Endothelial cell of umbilical vein (primary cell): ENCODE data around the gene ATP1B2. TPM values are rescaled to one million over a fixed set of nuclear protein-coding genes. Genes with fewer than 3 reads are reported as not detected.

Source experiments
- BruUV-seq: library from RNA; stranded (reverse); fragments of 400-500 nt; replicated peaks from 2 replicates; lab custom pipeline; 2021; lab: Mats Ljungman, UMichigan
- CTCF ChIA-PET: fragments of 300-600, 350-600 bp; sonication (Branson Sonifier 250); formaldehyde crosslinking; loops from one replicate; lab custom pipeline; 2021; ENCODE audit warnings: antibody characterized with exemption, inconsistent platforms; lab: Charles Lee
- POLR2A ChIA-PET: fragments of 300-600, 350-600 bp; sonication (Branson Sonifier 250); formaldehyde crosslinking; loops from one replicate; lab custom pipeline; 2021; ENCODE audit warnings: antibody characterized with exemption, inconsistent platforms; lab: Charles Lee
- DNase-seq: peaks from one replicate; pipeline ENCODE4 v3.0.0-alpha.2; 2011; ENCODE audit warnings: low read depth, low spot score
- FAIRE-seq: peaks from 2 replicates; lab custom pipeline; 2011; peaks lifted over from hg19 to GRCh38; lab: Jason Lieb, UNC
- H2AFZ ChIP-seq: 2 replicates; pipeline ENCODE4 v1.6.0; 2012; ENCODE audit warnings: low read depth, low read length, control low read depth, inconsistent platforms
- H3K27ac ChIP-seq: 2 replicates; pipeline ENCODE4 v1.5.1; 2011; ENCODE audit warnings: low read depth, mild to moderate bottlenecking, control low read depth, low read length, moderate library complexity; ENCODE audit not compliant: insufficient read depth
- H3K27me3 ChIP-seq, 2 experiments: 2 replicates each; pipeline versions ENCODE4 v1.6.0 to v1.6.1; 2011; ENCODE audit warnings: low read length in 2 of 2, mixed read lengths in 1 of 2; ENCODE audit not compliant: control insufficient read depth in 2 of 2, insufficient read depth in 2 of 2
- H3K36me3 ChIP-seq, 2 experiments: 2 replicates in 1 of 2; 3 replicates in 1 of 2; pipeline ENCODE4 v1.5.1; 2011; ENCODE audit warnings: low read length in 2 of 2, mild to moderate bottlenecking in 1 of 2, moderate library complexity in 1 of 2; ENCODE audit not compliant: control insufficient read depth in 2 of 2, insufficient read depth in 2 of 2; ENCODE audit errors: extremely low read depth in 1 of 2
- H3K4me1 ChIP-seq: 3 replicates; pipeline ENCODE4 v1.5.1; 2011; ENCODE audit warnings: mild to moderate bottlenecking, low read length; ENCODE audit not compliant: control insufficient read depth, insufficient read depth; ENCODE audit errors: extremely low read depth
- H3K4me2 ChIP-seq: 2 replicates; pipeline ENCODE4 v1.6.1; 2011; ENCODE audit warnings: low read length, control low read depth, mixed read lengths; ENCODE audit not compliant: insufficient read depth
- H3K4me3 ChIP-seq, 3 experiments: fragments of 200-600 bp in 1 of 3; sonication (generic), shearing (Covaris generic) in 1 of 3; replicated peaks in 1 of 3; 2 replicates each; pipeline ENCODE4 v1.5.1; 2011 to 2016; ENCODE audit warnings: control low read depth in 3 of 3, low read length in 3 of 3, mild to moderate bottlenecking in 2 of 3, inconsistent platforms in 1 of 3, low read depth in 1 of 3, moderate library complexity in 1 of 3; ENCODE audit not compliant: insufficient read depth in 1 of 3
- H3K79me2 ChIP-seq: 2 replicates; pipeline ENCODE4 v1.6.0; 2012; ENCODE audit warnings: low read length, inconsistent platforms; ENCODE audit not compliant: control insufficient read depth, insufficient read depth
- H3K9ac ChIP-seq: replicated peaks from 2 replicates; pipeline ENCODE3; 2011; ENCODE audit warnings: low read length, control low read depth; ENCODE audit not compliant: insufficient read depth; ENCODE audit errors: extremely low read depth
- H3K9me1 ChIP-seq: replicated peaks from 3 replicates; pipeline ENCODE4 v1.6.0; 2011; ENCODE audit warnings: mild to moderate bottlenecking, low read length; ENCODE audit not compliant: control insufficient read depth, insufficient read depth; ENCODE audit errors: extremely low read depth
- H3K9me3 ChIP-seq: replicated peaks from 2 replicates; pipeline ENCODE4 v1.5.1; 2012; ENCODE audit warnings: low read length, inconsistent platforms; ENCODE audit not compliant: control insufficient read depth, insufficient read depth
- H4K20me1 ChIP-seq: replicated peaks from 2 replicates; pipeline ENCODE3; 2011; ENCODE audit warnings: mild to moderate bottlenecking, low read length; ENCODE audit not compliant: control insufficient read depth, insufficient read depth; ENCODE audit errors: extremely low read depth
- EZH2 ChIP-seq: IDR thresholded peaks from 2 replicates; pipeline ENCODE4 v1.6.1; 2012; ENCODE audit warnings: borderline replicate concordance, low read depth, mild to moderate bottlenecking, moderate library complexity, low read length, inconsistent platforms; ENCODE audit not compliant: severe bottlenecking
- FOS ChIP-seq: IDR thresholded peaks from 2 replicates; pipeline ENCODE4 v1.6.1; 2011; ENCODE audit warnings: mild to moderate bottlenecking, low read length, moderate library complexity, borderline replicate concordance; ENCODE audit not compliant: insufficient read depth
- GATA2 ChIP-seq: IDR thresholded peaks from 2 replicates; pipeline ENCODE4 v1.7.0; 2011; ENCODE audit warnings: low read depth, mild to moderate bottlenecking, moderate library complexity, mixed read lengths, low read length; ENCODE audit not compliant: insufficient read length, insufficient read depth
- JUN ChIP-seq: IDR thresholded peaks from 2 replicates; pipeline ENCODE4 v1.6.1; 2011; ENCODE audit warnings: borderline replicate concordance, low read depth; ENCODE audit not compliant: insufficient read length, insufficient read depth
- MAX ChIP-seq: IDR thresholded peaks from 2 replicates; pipeline ENCODE4 v1.6.1; 2011; ENCODE audit not compliant: insufficient read depth, insufficient read length
- MYC ChIP-seq: IDR thresholded peaks from one replicate; pipeline ENCODE4 v1.6.1; 2011; ENCODE audit warnings: mild to moderate bottlenecking, low read depth, low read length
- POLR2A ChIP-seq: IDR thresholded peaks from 2 replicates; pipeline ENCODE4 v1.6.1; 2012; ENCODE audit warnings: low read depth, mild to moderate bottlenecking, control low read depth, low read length
- POLR2AphosphoS5 ChIP-seq: IDR thresholded peaks from 2 replicates; pipeline ENCODE4 v1.6.1; 2012; ENCODE audit warnings: low read depth, mild to moderate bottlenecking, control low read depth, low read length, moderate library complexity; ENCODE audit not compliant: insufficient read depth
- dilution Hi-C: fragments of 300-500 bp; cut with MboI; formaldehyde crosslinking; loops from one replicate; pipeline ENCODE4 v1.15.0; 2019; ENCODE audit warnings: low sequenced_read_pairs; ENCODE audit not compliant: extremely low pct_ligation_motif_present
- intact Hi-C: fragments of 100-400 bp; cut with micrococcal nuclease; formaldehyde crosslinking; loops from one replicate; pipeline ENCODE4 v1.10.0; 2022
- polyA plus RNA-seq, 4 experiments: library from polyadenylated mRNA; depleted of rRNA in 3 of 4; stranded (reverse) in 3 of 4; unstranded in 1 of 4; fragments of >200 nt; gene quantifications; 2 replicates each; pipeline versions ENCODE4 v1.2.1 to v1.2.3, GENCODE V29; 2011 to 2012; ENCODE audit warnings: missing spikeins in 1 of 4
- total RNA-seq: library from RNA; stranded (reverse); gene quantifications from 2 replicates; pipeline ENCODE4 v1.2.3, GENCODE V29; 2021
- TF ChIP-seq, protein P1 (sequence below), 2 donors: IDR thresholded peaks; 1 replicate in 1 of 2; 2 replicates in 1 of 2; pipeline ENCODE4 v1.5.1; 2011; ENCODE audit warnings: low read length in 2 of 2, mild to moderate bottlenecking in 2 of 2, moderate library complexity in 2 of 2, control low read depth in 1 of 2, inconsistent platforms in 1 of 2, low read depth in 1 of 2; ENCODE audit not compliant: insufficient read depth in 1 of 2; ENCODE audit errors: extremely low read depth in 1 of 2

The ATP1B2 gene
- total and polyA plus RNA-seq, 2 donors (not counting 3 experiments of a cell fraction or from before 2014, with no cell fraction given), result 0.06 TPM; not detected in 1

DNA sequence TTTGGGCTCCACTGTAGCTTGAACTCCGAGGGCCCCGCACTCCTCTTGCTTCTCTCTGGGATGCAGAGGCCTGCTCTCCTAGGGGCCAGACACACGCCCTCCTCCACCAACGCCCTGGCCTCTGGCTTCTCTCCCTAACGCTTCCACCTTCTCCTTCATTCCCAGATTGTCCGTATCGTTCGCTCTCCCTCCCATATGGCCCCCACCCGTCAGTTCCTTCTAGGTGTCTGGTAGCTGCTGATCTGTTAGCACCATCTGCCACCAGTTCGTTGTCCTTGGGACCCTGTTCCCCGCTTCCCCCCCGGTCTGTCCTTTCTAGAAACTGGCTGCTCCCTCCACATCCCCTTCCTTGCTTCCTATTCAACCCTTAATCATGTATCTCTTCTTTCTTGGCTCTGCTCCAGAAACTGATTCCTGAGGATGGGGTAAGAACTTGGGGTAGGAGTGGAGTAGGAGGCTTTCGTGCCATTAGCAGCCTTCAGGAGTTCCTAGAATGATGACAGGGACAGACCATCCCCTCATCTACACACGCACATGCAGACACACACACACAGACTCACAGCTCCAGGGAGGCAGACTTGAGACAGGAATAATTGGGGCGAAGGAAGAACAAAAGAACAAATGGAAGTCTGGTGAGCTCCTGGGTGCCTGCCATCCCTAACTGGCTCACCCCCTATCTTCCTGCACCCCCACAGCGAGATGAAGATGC, 4.3 kb downstream of the ATP1B2 start:
- CTCF ChIA-PET, result interaction anchor here (0.7 kb wide), 1 partner anchor 32 kb away, joined by 3 read pairs; the partner anchor contains the start of gene TP53
- Histone ChIP-seq H3K79me2 (no peaks in the 10 kb centered on the region), H3K4me1 (no peaks in the 10 kb centered on the region), H2AFZ (no peak overlapping the region), H3K9ac (no peak overlapping the region), H3K4me3 (no peak overlapping the region), H4K20me1 (no peaks in the 10 kb centered on the region), H3K27ac (no peak overlapping the region), H3K9me3 (no peaks in the 10 kb centered on the region), H3K36me3 (no peaks in the 10 kb centered on the region), H3K9me1 (no peaks in the 10 kb centered on the region), H3K4me2 (no peak overlapping the region), H3K27me3 (peaks cover 29 to 43% of the 10 kb centered on the region in 2 experiments)
- intact Hi-C loops, result no loop called here
- dilution Hi-C loops, result no loop called here
- POLR2A ChIA-PET, result no interaction called here
- no TSS peak for BruUV-seq
- DNase-seq (no peak), FAIRE-seq (no peak)
- no peak for TF ChIP-seq POLR2AphosphoS5
- TF ChIP-seq FOS, result no peak
- TF ChIP-seq, protein P1, sequence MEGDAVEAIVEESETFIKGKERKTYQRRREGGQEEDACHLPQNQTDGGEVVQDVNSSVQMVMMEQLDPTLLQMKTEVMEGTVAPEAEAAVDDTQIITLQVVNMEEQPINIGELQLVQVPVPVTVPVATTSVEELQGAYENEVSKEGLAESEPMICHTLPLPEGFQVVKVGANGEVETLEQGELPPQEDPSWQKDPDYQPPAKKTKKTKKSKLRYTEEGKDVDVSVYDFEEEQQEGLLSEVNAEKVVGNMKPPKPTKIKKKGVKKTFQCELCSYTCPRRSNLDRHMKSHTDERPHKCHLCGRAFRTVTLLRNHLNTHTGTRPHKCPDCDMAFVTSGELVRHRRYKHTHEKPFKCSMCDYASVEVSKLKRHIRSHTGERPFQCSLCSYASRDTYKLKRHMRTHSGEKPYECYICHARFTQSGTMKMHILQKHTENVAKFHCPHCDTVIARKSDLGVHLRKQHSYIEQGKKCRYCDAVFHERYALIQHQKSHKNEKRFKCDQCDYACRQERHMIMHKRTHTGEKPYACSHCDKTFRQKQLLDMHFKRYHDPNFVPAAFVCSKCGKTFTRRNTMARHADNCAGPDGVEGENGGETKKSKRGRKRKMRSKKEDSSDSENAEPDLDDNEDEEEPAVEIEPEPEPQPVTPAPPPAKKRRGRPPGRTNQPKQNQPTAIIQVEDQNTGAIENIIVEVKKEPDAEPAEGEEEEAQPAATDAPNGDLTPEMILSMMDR (IDR thresholded peaks at IDR 0.05; ENCODE audit: extremely low read depth in 1 of 2, insufficient read depth in 1 of 2, low read depth in 1 of 2, low read length in 2 of 2), result no peak
- no peak for TF ChIP-seq MAX
- TF ChIP-seq JUN, result no peak
- TF ChIP-seq EZH2, result no peak
- TF ChIP-seq GATA2, result no peak
- no peak for TF ChIP-seq POLR2A
- no peak for TF ChIP-seq MYC
